Fibroblast of villous mesenchyme (primary cell): ENCODE results near the gene POLN. TPM values are rescaled to one million over a fixed set of nuclear protein-coding genes. Genes with fewer than 3 reads are reported as not detected.

Experiments
- DNase-seq: peaks from one replicate; pipeline ENCODE4 v3.0.0-alpha.2; 2010; ENCODE audit warnings: low read depth
- H3K4me3 ChIP-seq: 2 replicates; pipeline ENCODE4 v1.5.1; 2011; ENCODE audit warnings: low read depth, mild to moderate bottlenecking, low read length
- total RNA-seq: library from RNA; depleted of rRNA; stranded (reverse); fragments of >200 nt; gene quantifications from 2 replicates; pipeline ENCODE4 v1.2.3, GENCODE V29; 2012
- TF ChIP-seq, protein P1 (sequence below): IDR thresholded peaks from 2 replicates; pipeline ENCODE4 v1.5.1; 2012; ENCODE audit warnings: low read depth, mild to moderate bottlenecking, low read length; ENCODE audit not compliant: insufficient read depth

Gene POLN
- total RNA-seq, 1 donor: 4.7 TPM

DNA sequence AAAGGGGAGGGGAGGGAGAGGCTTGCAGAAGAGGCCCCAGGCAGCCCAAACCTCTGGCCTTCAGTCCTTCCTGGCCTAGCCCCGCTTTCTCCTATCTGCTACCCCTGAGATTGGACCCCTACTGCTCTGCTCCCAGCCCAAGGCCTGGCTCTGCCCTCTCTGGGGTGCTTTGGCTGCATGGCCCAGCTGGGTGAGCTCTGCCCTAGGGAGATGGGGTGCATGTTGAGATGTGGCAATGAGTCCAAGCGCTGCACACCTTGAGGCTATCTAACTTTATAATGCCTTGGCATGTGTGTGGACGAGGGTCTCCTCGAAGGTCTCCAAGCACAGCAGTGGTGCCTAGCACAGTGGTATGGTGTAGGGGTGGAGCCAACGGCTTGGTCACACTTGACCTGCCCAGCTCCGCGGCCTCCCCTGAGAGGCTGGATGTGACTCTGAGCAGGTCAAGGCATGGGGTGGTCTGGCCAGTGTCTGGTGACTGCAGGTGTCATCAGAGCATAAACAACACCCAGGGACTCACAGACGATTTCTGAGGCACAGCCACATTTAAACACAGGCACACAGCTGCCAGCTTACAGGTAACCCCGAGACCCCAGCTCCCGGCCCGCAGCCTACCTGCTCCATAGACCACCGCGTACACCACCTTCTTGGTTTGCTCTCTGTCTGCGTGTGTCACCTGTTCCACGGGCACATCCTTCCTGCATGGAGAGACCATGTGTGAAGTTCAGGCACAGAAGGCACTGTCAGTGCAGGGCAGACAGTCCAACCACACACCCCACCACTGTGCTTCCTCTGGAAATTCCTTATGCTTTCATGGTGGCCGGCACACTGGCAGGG lies 146.5 kb downstream of the POLN start:
- DNase-seq: no peak
- H3K4me3 ChIP-seq: no peak overlapping the region
- TF ChIP-seq, protein P1, sequence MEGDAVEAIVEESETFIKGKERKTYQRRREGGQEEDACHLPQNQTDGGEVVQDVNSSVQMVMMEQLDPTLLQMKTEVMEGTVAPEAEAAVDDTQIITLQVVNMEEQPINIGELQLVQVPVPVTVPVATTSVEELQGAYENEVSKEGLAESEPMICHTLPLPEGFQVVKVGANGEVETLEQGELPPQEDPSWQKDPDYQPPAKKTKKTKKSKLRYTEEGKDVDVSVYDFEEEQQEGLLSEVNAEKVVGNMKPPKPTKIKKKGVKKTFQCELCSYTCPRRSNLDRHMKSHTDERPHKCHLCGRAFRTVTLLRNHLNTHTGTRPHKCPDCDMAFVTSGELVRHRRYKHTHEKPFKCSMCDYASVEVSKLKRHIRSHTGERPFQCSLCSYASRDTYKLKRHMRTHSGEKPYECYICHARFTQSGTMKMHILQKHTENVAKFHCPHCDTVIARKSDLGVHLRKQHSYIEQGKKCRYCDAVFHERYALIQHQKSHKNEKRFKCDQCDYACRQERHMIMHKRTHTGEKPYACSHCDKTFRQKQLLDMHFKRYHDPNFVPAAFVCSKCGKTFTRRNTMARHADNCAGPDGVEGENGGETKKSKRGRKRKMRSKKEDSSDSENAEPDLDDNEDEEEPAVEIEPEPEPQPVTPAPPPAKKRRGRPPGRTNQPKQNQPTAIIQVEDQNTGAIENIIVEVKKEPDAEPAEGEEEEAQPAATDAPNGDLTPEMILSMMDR: no peak

DNA sequence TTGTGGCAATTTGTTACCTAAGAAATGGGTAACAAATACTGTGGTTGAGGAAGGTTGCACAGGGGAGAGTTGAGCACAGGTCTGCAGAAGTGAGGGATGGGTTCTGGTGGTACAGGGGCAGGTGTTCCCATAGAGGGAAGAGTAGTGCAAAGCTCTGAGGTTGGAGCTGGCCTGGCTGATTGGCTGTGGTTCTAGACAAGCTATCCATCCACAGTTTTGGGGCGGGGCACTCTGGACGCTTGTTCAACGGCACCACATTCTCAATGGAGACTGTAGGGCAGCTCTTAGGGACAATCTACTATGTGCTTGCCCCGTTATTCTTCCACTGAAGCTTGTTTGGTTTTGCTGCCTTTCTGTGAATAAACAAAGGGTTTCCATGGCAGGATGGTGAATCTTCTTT lies 147.4 kb downstream of the POLN start:
- TF ChIP-seq, protein P1: no peak
- no peak for DNase-seq
- H3K4me3 ChIP-seq: no peak overlapping the region

- H3K4me3 ChIP-seq: no peak overlapping the region
- TF ChIP-seq, protein P1: no peak
- no peak for DNase-seq
Measured at GRCh38 chr4:2093265-2093664, 148.7 kb downstream of the POLN start.

GRCh38 chr4:2092669-2093053 lies 149.3 kb downstream of the POLN start:
- no peak for DNase-seq
- TF ChIP-seq, protein P1: no peak
- H3K4me3 ChIP-seq: no peak overlapping the region

- no peak overlapping the region for H3K4me3 ChIP-seq
- TF ChIP-seq, protein P1: no peak
- no peak for DNase-seq
Measured at GRCh38 chr4:2091990-2092668, 149.8 kb downstream of the POLN start.

GRCh38 chr4:2090642-2091041 lies 151.3 kb downstream of the POLN start:
- no peak for DNase-seq
- TF ChIP-seq, protein P1: no peak
- H3K4me3 ChIP-seq: no peak overlapping the region
